OCI-LY7 (cell line): ENCODE results near the gene RNF32. TPM values are rescaled to one million over a fixed set of nuclear protein-coding genes. Genes with fewer than 3 reads are reported as not detected.
"Not testable (repeated sequence)": the region's sequence is repeated elsewhere in the genome, so short reads cannot be mapped to it uniquely, and the experiment has no call there.

ENCODE experiments used
- BruUV-seq: library from RNA; stranded (reverse); fragments of 400-500 nt; replicated peaks from 2 replicates; lab custom pipeline; 2021; lab: Mats Ljungman, UMichigan
- CTCF ChIA-PET: fragments of 300-600 bp; sonication (Branson Sonifier 250); formaldehyde crosslinking; loops from one replicate; lab custom pipeline; 2022; ENCODE audit warnings: antibody characterized with exemption; ENCODE audit not compliant: unreplicated experiment; lab: Charles Lee
- POLR2A ChIA-PET: fragments of 300-600 bp; sonication (Branson Sonifier 250); formaldehyde crosslinking; loops from one replicate; lab custom pipeline; 2022; ENCODE audit warnings: antibody characterized with exemption; lab: Charles Lee
- DNase-seq: peaks from one replicate; pipeline ENCODE4 v3.0.0-alpha.2; 2015; ENCODE audit warnings: low spot score
- H2AFZ ChIP-seq: fragments of 200-600 bp; sonication (generic), shearing (Covaris generic); 2 replicates; pipeline ENCODE4 v1.6.1; 2014; ENCODE audit warnings: mild to moderate bottlenecking, antibody characterized with exemption, low read length, moderate library complexity
- H3K27ac ChIP-seq: fragments of 200-600 bp; sonication (generic); 2 replicates; pipeline ENCODE4 v1.5.1; 2014; ENCODE audit warnings: mixed run types, low read depth, mild to moderate bottlenecking, moderate library complexity, low read length, inconsistent platforms; ENCODE audit not compliant: poor library complexity, severe bottlenecking
- H3K36me3 ChIP-seq: fragments of 200-600 bp; sonication (generic); 2 replicates; pipeline ENCODE4 v1.6.1; 2014; ENCODE audit warnings: mild to moderate bottlenecking, antibody characterized with exemption, low read length, moderate library complexity, mixed read lengths; ENCODE audit not compliant: insufficient read depth
- H3K4me1 ChIP-seq: fragments of 200-600 bp; sonication (generic); 2 replicates; pipeline ENCODE4 v1.5.1; 2014; ENCODE audit warnings: mild to moderate bottlenecking, low read length; ENCODE audit not compliant: insufficient read depth, poor library complexity, severe bottlenecking
- H3K4me2 ChIP-seq: fragments of 200-600 bp; sonication (generic); 2 replicates; pipeline ENCODE4 v1.6.1; 2014; ENCODE audit warnings: mild to moderate bottlenecking, low read length
- H3K4me3 ChIP-seq: fragments of 200-600 bp; sonication (generic); 2 replicates; pipeline ENCODE4 v1.5.1; 2014; ENCODE audit warnings: mild to moderate bottlenecking, low read depth, low read length; ENCODE audit not compliant: poor library complexity, severe bottlenecking
- H3K79me2 ChIP-seq: fragments of 200-600 bp; sonication (generic); 2 replicates; pipeline ENCODE4 v1.6.1; 2016; ENCODE audit warnings: low read depth, mild to moderate bottlenecking, low read length, moderate library complexity, mixed read lengths; ENCODE audit not compliant: insufficient read depth
- H3K9me2 ChIP-seq: fragments of 200-600 bp; sonication (generic); 2 replicates; pipeline ENCODE4 v1.6.1; 2016; ENCODE audit warnings: mild to moderate bottlenecking, low read length, mixed read lengths; ENCODE audit not compliant: insufficient read depth
- H3K9me3 ChIP-seq: fragments of 200-600 bp; sonication (generic); 2 replicates; pipeline ENCODE4 v1.6.1; 2014; ENCODE audit warnings: mild to moderate bottlenecking, mixed run types, low read length, mixed read lengths
- H4K20me1 ChIP-seq: fragments of 200-600 bp; sonication (generic); 2 replicates; pipeline ENCODE4 v1.6.1; 2014; ENCODE audit warnings: mild to moderate bottlenecking, antibody characterized with exemption, low read length, moderate library complexity, mixed read lengths; ENCODE audit not compliant: insufficient read depth
- EZH2phosphoT487 ChIP-seq: fragments of 200-600 bp; sonication (generic); IDR thresholded peaks from 2 replicates; pipeline ENCODE4 v1.6.1; 2018; ENCODE audit warnings: low read depth, borderline replicate concordance, mild to moderate bottlenecking, mixed run types, antibody characterized with exemption, low read length, moderate library complexity, mixed read lengths
- intact Hi-C: fragments of 100-400 bp; cut with micrococcal nuclease; formaldehyde crosslinking; loops from one replicate; pipeline ENCODE4 v1.10.0; 2022; ENCODE audit not compliant: unreplicated experiment
- total RNA-seq, 2 experiments: library from RNA; depleted of rRNA in 1 of 2; stranded (reverse); fragments of >200 nt in 1 of 2; shearing (Covaris generic) in 1 of 2; gene quantifications; 2 replicates each; pipeline ENCODE4 v1.2.3, GENCODE V29; 2014 to 2022
- TF ChIP-seq, protein P1 (sequence below): fragments of 200-600 bp; sonication (generic); conservative IDR thresholded peaks from 2 replicates; pipeline ENCODE4 v1.5.1; 2014; ENCODE audit warnings: mild to moderate bottlenecking, antibody characterized with exemption, low read length, moderate library complexity, mixed read lengths

The RNF32 gene
- total RNA-seq, 2 experiments from 2014 or later: 3.2 to 3.9 TPM

DNA sequence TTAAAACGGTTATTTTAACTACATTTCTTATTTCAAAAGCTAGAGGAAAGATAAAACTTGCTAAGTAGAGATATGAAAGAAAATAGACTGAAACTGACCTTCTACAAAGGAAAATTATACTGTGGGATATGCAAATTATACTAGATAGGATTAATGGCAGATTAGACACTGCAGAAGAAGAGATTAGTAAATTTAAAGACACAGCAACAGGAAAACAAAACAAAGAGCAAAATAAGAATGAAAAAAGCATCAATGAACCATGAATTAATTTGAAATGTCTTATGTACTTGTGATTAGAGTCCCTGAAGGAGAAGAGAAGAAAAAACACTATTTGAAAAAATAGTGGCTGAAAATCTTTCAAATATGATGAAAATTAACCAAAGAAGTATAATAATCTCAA lies 52.3 kb downstream of the RNF32 start:
- Histone ChIP-seq H3K9me2 (no peaks in the 10 kb centered on the region), H3K4me1 (no peaks in the 10 kb centered on the region), H3K27ac (no peak overlapping the region), H4K20me1 (no peaks in the 10 kb centered on the region), H3K4me2 (no peak overlapping the region), H2AFZ (no peak overlapping the region), H3K36me3 (no peaks in the 10 kb centered on the region; the same call in 1 of the 2 replicates), H3K79me2 (no peaks in the 10 kb centered on the region), H3K4me3 (no peak overlapping the region), H3K9me3 (0 out of 2 replicates have a peak, but pooled peaks cover 10% of the 10 kb centered on the region)
- POLR2A ChIA-PET: no interaction called here
- DNase-seq: no peak
- CTCF ChIA-PET: no interaction called here
- no TSS peak for BruUV-seq
- TF ChIP-seq EZH2phosphoT487: no peak
- TF ChIP-seq, protein P1, sequence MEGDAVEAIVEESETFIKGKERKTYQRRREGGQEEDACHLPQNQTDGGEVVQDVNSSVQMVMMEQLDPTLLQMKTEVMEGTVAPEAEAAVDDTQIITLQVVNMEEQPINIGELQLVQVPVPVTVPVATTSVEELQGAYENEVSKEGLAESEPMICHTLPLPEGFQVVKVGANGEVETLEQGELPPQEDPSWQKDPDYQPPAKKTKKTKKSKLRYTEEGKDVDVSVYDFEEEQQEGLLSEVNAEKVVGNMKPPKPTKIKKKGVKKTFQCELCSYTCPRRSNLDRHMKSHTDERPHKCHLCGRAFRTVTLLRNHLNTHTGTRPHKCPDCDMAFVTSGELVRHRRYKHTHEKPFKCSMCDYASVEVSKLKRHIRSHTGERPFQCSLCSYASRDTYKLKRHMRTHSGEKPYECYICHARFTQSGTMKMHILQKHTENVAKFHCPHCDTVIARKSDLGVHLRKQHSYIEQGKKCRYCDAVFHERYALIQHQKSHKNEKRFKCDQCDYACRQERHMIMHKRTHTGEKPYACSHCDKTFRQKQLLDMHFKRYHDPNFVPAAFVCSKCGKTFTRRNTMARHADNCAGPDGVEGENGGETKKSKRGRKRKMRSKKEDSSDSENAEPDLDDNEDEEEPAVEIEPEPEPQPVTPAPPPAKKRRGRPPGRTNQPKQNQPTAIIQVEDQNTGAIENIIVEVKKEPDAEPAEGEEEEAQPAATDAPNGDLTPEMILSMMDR: no peak
- intact Hi-C loops: no loop called here

DNA sequence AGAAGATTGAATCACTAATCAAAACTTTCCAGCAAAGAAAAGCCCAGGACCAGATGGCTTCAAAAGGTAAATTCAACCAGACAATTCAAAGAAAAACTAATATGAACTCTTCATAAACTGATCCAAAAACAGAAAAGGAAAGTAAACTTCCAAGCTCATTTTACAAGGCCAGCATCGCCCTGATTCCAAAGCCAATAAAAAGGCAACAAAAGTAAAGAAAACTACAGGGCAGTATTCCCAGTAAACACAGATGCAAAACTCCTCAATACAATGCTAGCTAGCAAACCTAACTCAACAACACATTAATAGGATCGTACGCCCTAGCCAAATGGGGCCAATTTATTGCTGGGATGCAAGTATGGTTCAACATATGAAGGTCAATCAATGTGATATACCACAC lies 53.1 kb downstream of the RNF32 start:
- Histone ChIP-seq H3K36me3 (peaks cover 3% of the 10 kb centered on the region), H3K4me1 (no peaks in the 10 kb centered on the region), H3K9me3 (0 out of 2 replicates have a peak, but pooled peaks cover 10% of the 10 kb centered on the region), H4K20me1 (no peaks in the 10 kb centered on the region), H3K79me2 (no peaks in the 10 kb centered on the region), H2AFZ (no peak overlapping the region), H3K4me3 (no peak overlapping the region), H3K9me2 (no peaks in the 10 kb centered on the region), H3K27ac (no peak overlapping the region), H3K4me2 (no peak overlapping the region)
- intact Hi-C loops: no loop called here
- no TSS peak for BruUV-seq
- TF ChIP-seq EZH2phosphoT487: no peak
- TF ChIP-seq, protein P1: no peak
- ChIA-PET CTCF (no interaction called here), POLR2A (no interaction called here)
- no peak for DNase-seq

- H2AFZ ChIP-seq: not testable (repeated sequence)
Observed at GRCh38 chr7:156697283-156697682, 56.7 kb downstream of the RNF32 start.

GRCh38 chr7:156698512-156698911 lies 57.9 kb downstream of the RNF32 start:
- H3K27ac ChIP-seq, H2AFZ ChIP-seq, POLR2A ChIA-PET, H3K4me1 ChIP-seq, H3K79me2 ChIP-seq, H3K4me3 ChIP-seq, intact Hi-C loops, H4K20me1 ChIP-seq, BruUV-seq, H3K9me2 ChIP-seq, DNase-seq, H3K4me2 ChIP-seq, CTCF ChIA-PET: not testable (repeated sequence)
- H3K36me3 ChIP-seq: peaks cover 35% of the 10 kb centered on the region
- 0 out of 2 replicates have a peak, but pooled peaks cover 20% of the 10 kb centered on the region for H3K9me3 ChIP-seq

More at GRCh38 chr7:156697283-156697682, 56.7 kb downstream of the RNF32 start:
- H3K4me2 ChIP-seq, H3K79me2 ChIP-seq, BruUV-seq, H3K4me1 ChIP-seq, intact Hi-C loops, H4K20me1 ChIP-seq, POLR2A ChIA-PET, CTCF ChIA-PET, H3K27ac ChIP-seq, H3K9me2 ChIP-seq, H3K4me3 ChIP-seq: not testable (repeated sequence)
- DNase-seq: peak; percentile 6
- 0 out of 2 replicates have a peak, but pooled peaks cover 18% of the 10 kb centered on the region for H3K9me3 ChIP-seq
- peaks cover 23% of the 10 kb centered on the region for H3K36me3 ChIP-seq

DNA sequence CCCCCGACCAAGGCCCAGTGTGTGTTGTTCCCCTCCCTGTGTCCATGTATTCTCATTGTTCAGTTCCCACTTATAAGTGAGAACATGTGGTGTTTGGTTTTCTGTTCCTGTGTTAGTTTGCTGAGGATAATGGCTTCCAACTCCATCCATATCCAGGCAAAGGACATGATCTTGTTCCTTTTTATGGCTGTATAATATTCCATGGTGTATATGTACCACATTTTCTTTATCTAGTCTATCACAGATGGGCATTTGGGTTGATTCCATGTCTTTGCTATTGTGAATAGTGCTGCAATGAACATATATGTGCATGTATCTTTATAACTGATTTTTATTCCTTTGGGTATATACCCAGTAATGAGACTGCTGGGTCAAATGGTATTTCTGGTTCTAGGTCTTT lies 61.2 kb downstream of the RNF32 start:
- H2AFZ ChIP-seq, H3K9me2 ChIP-seq, CTCF ChIA-PET, H3K4me3 ChIP-seq, H4K20me1 ChIP-seq, H3K4me2 ChIP-seq, BruUV-seq, intact Hi-C loops, H3K79me2 ChIP-seq, DNase-seq, H3K27ac ChIP-seq: not testable (repeated sequence)
- Histone ChIP-seq H3K4me1 (peaks cover 10% of the 10 kb centered on the region), H3K36me3 (peaks cover 49% of the 10 kb centered on the region), H3K9me3 (0 out of 2 replicates have a peak, but pooled peaks cover 12% of the 10 kb centered on the region)
- POLR2A ChIA-PET: interaction anchor here (1.1 kb wide), 1 partner anchor 15 kb away, joined by 3 read pairs; no protein-coding TSS in a partner anchor
